Measurements from ENCODE around the gene TMEM208. TPM values are rescaled to one million over a fixed set of nuclear protein-coding genes. Genes with fewer than 3 reads are reported as not detected.

TMEM208 gene
- total RNA-seq, 6 donors from 2014 or later = 21.1 to 50.6 (median 48.5) TPM

DNA sequence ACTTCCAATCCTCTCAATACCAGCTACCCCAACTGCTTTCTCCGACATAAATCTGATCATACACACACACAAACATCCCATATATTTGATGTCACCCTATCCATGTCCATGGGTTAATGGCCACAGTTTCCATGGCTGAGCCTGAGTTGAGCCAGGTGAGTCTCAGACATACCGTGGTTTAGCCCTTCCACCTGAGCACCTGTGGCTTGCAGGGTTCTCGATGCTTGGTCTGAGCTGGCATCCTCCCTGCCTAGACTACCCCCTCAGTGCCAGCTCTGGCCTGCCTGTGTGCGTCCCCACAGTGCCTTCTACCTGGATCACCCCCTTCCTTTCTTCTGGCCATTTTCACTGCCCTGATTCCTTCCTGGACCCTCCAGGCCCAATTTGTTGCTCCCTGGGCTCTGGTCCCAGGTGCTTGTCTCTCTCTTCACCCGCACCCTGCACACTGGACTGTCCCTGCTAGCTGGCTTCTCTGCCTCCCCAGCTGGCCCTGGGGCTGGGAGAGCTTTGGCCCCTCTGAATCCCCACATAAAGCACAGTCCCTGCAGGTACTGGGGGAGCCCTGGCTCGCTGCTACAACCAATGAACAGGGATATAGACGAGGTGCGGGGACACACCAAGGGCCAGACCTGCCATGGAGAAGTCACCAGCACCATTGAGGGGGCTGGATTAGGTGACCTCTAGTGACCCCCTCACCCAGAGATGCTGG lies 20.6 kb upstream of the TMEM208 start:
- ATAC-seq (ENCODE audit: low FRiP score in 2 of 2) (no peak), DNase-seq (no peak)
- Histone ChIP-seq H3K27ac (no peak overlapping the region), H3K36me3 (peaks cover 17 to 48% (median 33%) of the 10 kb centered on the region in 4 donors), H3K4me3 (no peak overlapping the region), H3K4me1 (peaks cover 0 to 6% (median 4%) of the 10 kb centered on the region in 4 donors), H3K9me3 (no peaks in the 10 kb centered on the region), H3K27me3 (no peaks in the 10 kb centered on the region)
- TF ChIP-seq EP300 (IDR thresholded peaks at IDR 0.05) = no peak
- TF ChIP-seq, protein P1, sequence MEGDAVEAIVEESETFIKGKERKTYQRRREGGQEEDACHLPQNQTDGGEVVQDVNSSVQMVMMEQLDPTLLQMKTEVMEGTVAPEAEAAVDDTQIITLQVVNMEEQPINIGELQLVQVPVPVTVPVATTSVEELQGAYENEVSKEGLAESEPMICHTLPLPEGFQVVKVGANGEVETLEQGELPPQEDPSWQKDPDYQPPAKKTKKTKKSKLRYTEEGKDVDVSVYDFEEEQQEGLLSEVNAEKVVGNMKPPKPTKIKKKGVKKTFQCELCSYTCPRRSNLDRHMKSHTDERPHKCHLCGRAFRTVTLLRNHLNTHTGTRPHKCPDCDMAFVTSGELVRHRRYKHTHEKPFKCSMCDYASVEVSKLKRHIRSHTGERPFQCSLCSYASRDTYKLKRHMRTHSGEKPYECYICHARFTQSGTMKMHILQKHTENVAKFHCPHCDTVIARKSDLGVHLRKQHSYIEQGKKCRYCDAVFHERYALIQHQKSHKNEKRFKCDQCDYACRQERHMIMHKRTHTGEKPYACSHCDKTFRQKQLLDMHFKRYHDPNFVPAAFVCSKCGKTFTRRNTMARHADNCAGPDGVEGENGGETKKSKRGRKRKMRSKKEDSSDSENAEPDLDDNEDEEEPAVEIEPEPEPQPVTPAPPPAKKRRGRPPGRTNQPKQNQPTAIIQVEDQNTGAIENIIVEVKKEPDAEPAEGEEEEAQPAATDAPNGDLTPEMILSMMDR (IDR thresholded peaks at IDR 0.05) = no peak
- no peak for TF ChIP-seq POLR2AphosphoS5 (IDR thresholded peaks at IDR 0.05)
- TF ChIP-seq POLR2A (IDR thresholded peaks at IDR 0.05) = no peak
- 91 to 94% methylated on average over 6 to 8 of the region's 8 CpGs for WGBS, 2 donors

DNA sequence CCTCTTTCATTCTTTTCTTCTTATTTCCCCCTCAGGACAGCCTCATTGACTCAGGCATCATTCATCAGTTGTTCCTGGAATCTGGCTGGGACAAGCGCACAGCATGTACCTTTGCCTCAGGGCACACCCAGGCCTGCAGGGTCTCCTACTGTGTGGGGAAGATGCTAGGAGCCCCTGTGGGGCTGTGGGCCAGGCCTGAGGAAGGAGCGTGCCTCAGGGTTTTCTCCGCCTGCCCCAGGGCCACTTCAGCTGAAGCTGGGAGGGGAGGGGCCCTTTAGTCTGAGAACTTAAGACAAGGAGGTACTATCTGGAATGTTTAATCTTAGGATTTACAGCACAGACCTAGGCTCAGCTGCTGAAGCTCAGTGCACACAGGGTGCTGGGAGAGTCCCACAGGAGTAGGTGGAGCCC lies 20.1 kb upstream of the TMEM208 start:
- 74 to 94% methylated on average over 3 of the region's 3 CpGs for WGBS, 2 donors
- ATAC-seq (ENCODE audit: low FRiP score in 2 of 2) = no peak
- peaks cover 0 to 6% (median 4%) of the 10 kb centered on the region in 4 donors for H3K4me1 ChIP-seq

DNA sequence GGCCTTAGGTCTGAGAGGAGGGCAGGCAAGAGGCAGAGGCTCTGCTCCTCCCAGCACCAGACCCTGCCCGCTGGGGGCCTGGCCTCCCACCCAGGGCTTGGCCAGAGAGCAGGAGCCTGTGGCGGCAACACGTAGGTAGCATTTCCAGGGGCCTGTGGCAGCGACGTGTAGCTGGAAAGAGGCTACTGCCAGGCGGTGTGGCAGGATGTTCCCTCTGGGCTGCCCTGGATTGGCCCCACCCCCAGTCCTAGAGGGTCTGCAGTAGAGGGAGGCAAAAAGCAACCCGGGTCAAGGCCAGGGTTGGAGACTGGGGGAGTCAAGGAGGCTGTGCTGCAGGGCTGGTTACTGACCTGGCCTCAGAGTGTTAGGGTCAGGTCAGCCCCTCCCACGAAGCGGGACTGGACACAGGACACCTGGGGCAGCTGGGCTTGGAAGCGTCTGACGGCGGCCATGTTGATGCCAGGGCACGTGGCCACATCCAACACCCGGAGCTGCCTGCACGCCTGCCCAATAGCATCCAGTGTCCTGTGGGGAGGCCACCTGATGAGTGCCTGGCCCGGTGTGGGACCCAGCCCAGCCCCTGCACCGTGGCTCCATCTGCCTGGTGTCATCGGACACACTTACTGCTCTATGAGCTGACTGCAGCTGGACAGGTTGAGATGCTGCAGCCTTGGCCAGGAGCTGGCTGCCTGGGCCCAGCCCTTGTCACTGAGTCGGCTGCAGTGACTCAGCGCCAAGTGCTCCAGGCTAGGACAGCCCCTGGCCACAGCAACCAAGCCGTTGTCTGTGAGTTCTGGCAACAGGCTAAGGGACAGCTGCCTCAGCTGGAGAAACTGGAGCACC lies 19.5 kb upstream of the TMEM208 start:
- ATAC-seq (ENCODE audit: low FRiP score in 2 of 2) (no peak), DNase-seq (peak in 1 of 2 donors; percentile 75)
- Histone ChIP-seq H3K9me3 (no peaks in the 10 kb centered on the region), H3K4me1 (peaks cover 0 to 6% (median 4%) of the 10 kb centered on the region in 4 donors), H3K27me3 (no peaks in the 10 kb centered on the region), H3K27ac (peak overlapping the region in 1 of 4 donors; percentile 27), H3K4me3 (no peak overlapping the region), H3K36me3 (peaks cover 10 to 37% (median 21%) of the 10 kb centered on the region in 4 donors)
- 70 to 80% methylated on average over 2 to 21 of the region's 21 CpGs for WGBS, 2 donors
- TF ChIP-seq POLR2AphosphoS5 (IDR thresholded peaks at IDR 0.05) = no peak

More for the DNA sequence above, 20.1 kb upstream of the TMEM208 start:
- DNase-seq = no peak
- peaks cover 16 to 43% (median 27%) of the 10 kb centered on the region in 4 donors for H3K36me3 ChIP-seq
- H3K27me3 ChIP-seq = no peaks in the 10 kb centered on the region
- H3K4me3 ChIP-seq = no peak overlapping the region
- H3K9me3 ChIP-seq = no peaks in the 10 kb centered on the region
- TF ChIP-seq, protein P1 (IDR thresholded peaks at IDR 0.05) = no peak
- no peak for TF ChIP-seq POLR2A (IDR thresholded peaks at IDR 0.05)
- no peak for TF ChIP-seq POLR2AphosphoS5 (IDR thresholded peaks at IDR 0.05)
- no peak for TF ChIP-seq EP300 (IDR thresholded peaks at IDR 0.05)
- peak overlapping the region in 1 of 4 donors; percentile 27 for H3K27ac ChIP-seq

GRCh38 chr16:67208154-67208896 lies 18.6 kb upstream of the TMEM208 start:
- 90 to 95% methylated on average over 6 to 11 of the region's 11 CpGs for WGBS, 2 donors
- no peak for DNase-seq
- no peak for ATAC-seq (ENCODE audit: low FRiP score in 2 of 2)
- TF ChIP-seq POLR2AphosphoS5 (IDR thresholded peaks at IDR 0.05) (no peak), EP300 (IDR thresholded peaks at IDR 0.05) (no peak), POLR2A (IDR thresholded peaks at IDR 0.05) (no peak)
- TF ChIP-seq, protein P1 (IDR thresholded peaks at IDR 0.05) = no peak
- Histone ChIP-seq H3K27ac (no peak overlapping the region), H3K9me3 (no peaks in the 10 kb centered on the region), H3K4me3 (no peak overlapping the region), H3K4me1 (peaks cover 0 to 11% (median 4%) of the 10 kb centered on the region in 4 donors), H3K36me3 (peaks cover 5 to 28% (median 13%) of the 10 kb centered on the region in 4 donors), H3K27me3 (no peaks in the 10 kb centered on the region)
